HepG2 (cell line): ENCODE data around the gene BBS9. TPM values are rescaled to one million over a fixed set of nuclear protein-coding genes. Genes with fewer than 3 reads are reported as not detected.

Experiments used
- ATAC-seq: fragments of 200-7000 bp; cut with Tn5 transposase; 3 replicates; pipeline ENCODE4 v1.9.1; 2020; ENCODE audit warnings: mild to moderate bottlenecking, moderate library complexity
- BruUV-seq: library from RNA; stranded (reverse); fragments of 400-500 nt; replicated peaks from 2 replicates; lab custom pipeline; 2021; lab: Mats Ljungman, UMichigan
- CTCF ChIA-PET: fragments of 300-600 bp; formaldehyde crosslinking; extraction: SDS; loops from one replicate; lab custom pipeline; 2021; ENCODE audit warnings: low total read pairs, inconsistent platforms, low intra/inter-chr PET ratio; lab: Yijun Ruan, JAX
- POLR2A ChIA-PET: fragments of 350-600 bp; sonication (Branson Sonifier 250); formaldehyde crosslinking; loops from one replicate; lab custom pipeline; 2020; ENCODE audit warnings: antibody characterized with exemption, inconsistent platforms; lab: Yijun Ruan, JAX
- DNase-seq: peaks from one replicate; pipeline ENCODE4 v3.0.0-alpha.2; 2015; ENCODE audit warnings: low spot score
- FAIRE-seq: peaks from 3 replicates; lab custom pipeline; 2011; peaks lifted over from hg19 to GRCh38; lab: Jason Lieb, UNC
- H2AFZ ChIP-seq: one replicate; pipeline ENCODE4 v1.6.1; 2011; ENCODE audit warnings: low read length, inconsistent platforms
- H3K27ac ChIP-seq: fragments of 300-600 bp; 3 replicates; pipeline ENCODE4 v1.8.0; 2011; ENCODE audit warnings: mixed run types, mild to moderate bottlenecking, mixed read lengths, low read length, inconsistent platforms; ENCODE audit not compliant: insufficient read depth; ENCODE audit errors: extremely low read length
- H3K27me3 ChIP-seq, 2 experiments: fragments of 200-600 bp in 1 of 2; 2 replicates in 1 of 2; 3 replicates in 1 of 2; pipeline versions ENCODE4 v1.6.0 to v1.8.0; 2011; ENCODE audit warnings: low read length in 2 of 2, mild to moderate bottlenecking in 2 of 2, moderate library complexity in 2 of 2, inconsistent platforms in 1 of 2; ENCODE audit not compliant: insufficient read depth in 2 of 2, control insufficient read depth in 1 of 2
- H3K36me3 ChIP-seq, 2 experiments: fragments of 200-600 bp in 1 of 2; replicated peaks in 1 of 2; 2 replicates in 1 of 2; 3 replicates in 1 of 2; pipeline versions ENCODE4 v1.5.1 to v1.8.0; 2011; ENCODE audit warnings: low read length in 2 of 2, inconsistent platforms in 1 of 2; ENCODE audit not compliant: insufficient read depth in 2 of 2, control insufficient read depth in 1 of 2
- H3K4me1 ChIP-seq: 2 replicates; pipeline ENCODE4 v1.5.1; 2012; ENCODE audit warnings: low read length, inconsistent platforms; ENCODE audit not compliant: insufficient read depth
- H3K4me2 ChIP-seq: 2 replicates; pipeline ENCODE4 v1.6.0; 2011; ENCODE audit warnings: low read depth, low read length, inconsistent platforms
- H3K4me3 ChIP-seq, 3 experiments: fragments of 200-600 bp in 1 of 3; sonication (generic), shearing (Covaris generic) in 1 of 3; replicated peaks in 1 of 3; 2 replicates each; pipeline ENCODE4 v1.5.1; 2011 to 2016; ENCODE audit warnings: low read length in 3 of 3, inconsistent platforms in 2 of 3, low read depth in 2 of 3, mild to moderate bottlenecking in 2 of 3, control low read depth in 1 of 3, mixed read lengths in 1 of 3; ENCODE audit not compliant: insufficient read depth in 1 of 3
- H3K79me2 ChIP-seq: one replicate; pipeline ENCODE4 v1.6.1; 2011; ENCODE audit warnings: low read length, inconsistent platforms; ENCODE audit not compliant: insufficient read depth
- H3K9ac ChIP-seq: 2 replicates; pipeline ENCODE4 v1.6.0; 2011; ENCODE audit warnings: mild to moderate bottlenecking, low read depth, low read length, inconsistent platforms; ENCODE audit not compliant: insufficient read depth
- H3K9me3 ChIP-seq: 2 replicates; pipeline ENCODE4 v1.5.1; 2012; ENCODE audit warnings: mild to moderate bottlenecking, low read length
- H4K20me1 ChIP-seq: 2 replicates; pipeline ENCODE4 v1.6.0; 2011; ENCODE audit warnings: inconsistent platforms, mild to moderate bottlenecking, low read length, moderate library complexity; ENCODE audit not compliant: insufficient read depth
- CBX1 ChIP-seq: IDR thresholded peaks from one replicate; pipeline ENCODE4 v1.6.1; 2016; ENCODE audit warnings: antibody characterized with exemption, low read depth
- CEBPB ChIP-seq: IDR thresholded peaks from 2 replicates; pipeline ENCODE4 v1.6.1; 2011; ENCODE audit warnings: low read depth, low read length, improper control_type of control experiment, borderline replicate concordance
- MAFF ChIP-seq: IDR thresholded peaks from 2 replicates; pipeline ENCODE4 v1.6.1; 2011; ENCODE audit warnings: low read depth, low read length, improper control_type of control experiment
- MAFG ChIP-seq: sonication (generic); formaldehyde crosslinking; IDR thresholded peaks from 2 replicates; pipeline ENCODE4 v1.5.1; 2020; ENCODE audit warnings: mild to moderate bottlenecking, missing genetic modification reagents
- ONECUT2 ChIP-seq: sonication (generic); formaldehyde crosslinking; IDR thresholded peaks from 2 replicates; pipeline ENCODE4 v1.4.0; 2020; ENCODE audit warnings: missing genetic modification reagents
- ZNF282 ChIP-seq: fragments of 450-650 bp; IDR thresholded peaks from 2 replicates; pipeline ENCODE4 v1.6.1; 2018; ENCODE audit not compliant: partially characterized antibody
- in situ Hi-C: cut with HindIII; loops from 2 replicates; pipeline ENCODE4 v1.10.0; 2017; ENCODE audit warnings: low pct_unique_long_range_greater_than_20kb; ENCODE audit not compliant: extremely low pct_ligation_motif_present
- intact Hi-C: fragments of 100-400 bp; cut with micrococcal nuclease; formaldehyde crosslinking; loops from one replicate; pipeline ENCODE4 v1.10.0; 2022; ENCODE audit not compliant: unreplicated experiment
- polyA plus RNA-seq, 8 experiments: library from polyadenylated mRNA; depleted of rRNA in 3 of 8; stranded (reverse) in 7 of 8; unstranded in 1 of 8; fragments of >200 nt; fragmentation: Illumina TruSeq in 4 of 8; extraction: Trizol in 4 of 8; gene quantifications; 2 replicates each; pipeline versions ENCODE4 v1.2.1 to v1.2.3, GENCODE V29; 2011 to 2016; ENCODE audit warnings: low read depth in 4 of 8, missing spikeins in 1 of 8, mixed read lengths in 1 of 8; ENCODE audit not compliant: insufficient read depth in 1 of 8
- total RNA-seq, 5 experiments: library from RNA; depleted of rRNA; stranded (reverse); fragments of >200 nt; fragmentation: Illumina TruSeq; extraction: Trizol; gene quantifications; 2 replicates each; pipeline ENCODE4 v1.2.3, GENCODE V29; 2016; ENCODE audit warnings: low read depth in 1 of 5
- TF ChIP-seq, protein P1 (sequence below): sonication (generic); formaldehyde crosslinking; IDR thresholded peaks from 2 replicates; pipeline ENCODE4 v1.4.0; 2020; ENCODE audit warnings: missing genetic modification reagents

BBS9 gene
- total and polyA plus RNA-seq, 2 of the 13 experiments (the other 11 are each of a cell fraction or from before 2014, with no cell fraction given): 5.1 to 7.8 TPM

GRCh38 chr7:33590916-33591315, 461.6 kb downstream of the BBS9 start:
- in situ Hi-C loops: no loop called here
- H3K4me2 ChIP-seq: no peak overlapping the region
- no peaks in the 10 kb centered on the region for H3K79me2 ChIP-seq
- POLR2A ChIA-PET: no interaction called here
- no peak overlapping the region for H3K4me3 ChIP-seq
- no peak overlapping the region for H2AFZ ChIP-seq
- BruUV-seq: no TSS peak
- H3K27me3 ChIP-seq: no peaks in the 10 kb centered on the region
- no peaks in the 10 kb centered on the region for H3K36me3 ChIP-seq
- CTCF ChIA-PET: no interaction called here
- H3K9me3 ChIP-seq: no peaks in the 10 kb centered on the region
- no peaks in the 10 kb centered on the region for H3K4me1 ChIP-seq
- H3K27ac ChIP-seq: no peak overlapping the region
- no peak overlapping the region for H3K9ac ChIP-seq
- intact Hi-C loops: no loop called here
- FAIRE-seq (no peak), ATAC-seq (no peak), DNase-seq (no peak)
- TF ChIP-seq ONECUT2 (no peak), CBX1 (no peak), CEBPB (no peak), MAFF (no peak), MAFG (CRISPR knock-in tag) (no peak), ZNF282 (no peak)
- TF ChIP-seq, protein P1, sequence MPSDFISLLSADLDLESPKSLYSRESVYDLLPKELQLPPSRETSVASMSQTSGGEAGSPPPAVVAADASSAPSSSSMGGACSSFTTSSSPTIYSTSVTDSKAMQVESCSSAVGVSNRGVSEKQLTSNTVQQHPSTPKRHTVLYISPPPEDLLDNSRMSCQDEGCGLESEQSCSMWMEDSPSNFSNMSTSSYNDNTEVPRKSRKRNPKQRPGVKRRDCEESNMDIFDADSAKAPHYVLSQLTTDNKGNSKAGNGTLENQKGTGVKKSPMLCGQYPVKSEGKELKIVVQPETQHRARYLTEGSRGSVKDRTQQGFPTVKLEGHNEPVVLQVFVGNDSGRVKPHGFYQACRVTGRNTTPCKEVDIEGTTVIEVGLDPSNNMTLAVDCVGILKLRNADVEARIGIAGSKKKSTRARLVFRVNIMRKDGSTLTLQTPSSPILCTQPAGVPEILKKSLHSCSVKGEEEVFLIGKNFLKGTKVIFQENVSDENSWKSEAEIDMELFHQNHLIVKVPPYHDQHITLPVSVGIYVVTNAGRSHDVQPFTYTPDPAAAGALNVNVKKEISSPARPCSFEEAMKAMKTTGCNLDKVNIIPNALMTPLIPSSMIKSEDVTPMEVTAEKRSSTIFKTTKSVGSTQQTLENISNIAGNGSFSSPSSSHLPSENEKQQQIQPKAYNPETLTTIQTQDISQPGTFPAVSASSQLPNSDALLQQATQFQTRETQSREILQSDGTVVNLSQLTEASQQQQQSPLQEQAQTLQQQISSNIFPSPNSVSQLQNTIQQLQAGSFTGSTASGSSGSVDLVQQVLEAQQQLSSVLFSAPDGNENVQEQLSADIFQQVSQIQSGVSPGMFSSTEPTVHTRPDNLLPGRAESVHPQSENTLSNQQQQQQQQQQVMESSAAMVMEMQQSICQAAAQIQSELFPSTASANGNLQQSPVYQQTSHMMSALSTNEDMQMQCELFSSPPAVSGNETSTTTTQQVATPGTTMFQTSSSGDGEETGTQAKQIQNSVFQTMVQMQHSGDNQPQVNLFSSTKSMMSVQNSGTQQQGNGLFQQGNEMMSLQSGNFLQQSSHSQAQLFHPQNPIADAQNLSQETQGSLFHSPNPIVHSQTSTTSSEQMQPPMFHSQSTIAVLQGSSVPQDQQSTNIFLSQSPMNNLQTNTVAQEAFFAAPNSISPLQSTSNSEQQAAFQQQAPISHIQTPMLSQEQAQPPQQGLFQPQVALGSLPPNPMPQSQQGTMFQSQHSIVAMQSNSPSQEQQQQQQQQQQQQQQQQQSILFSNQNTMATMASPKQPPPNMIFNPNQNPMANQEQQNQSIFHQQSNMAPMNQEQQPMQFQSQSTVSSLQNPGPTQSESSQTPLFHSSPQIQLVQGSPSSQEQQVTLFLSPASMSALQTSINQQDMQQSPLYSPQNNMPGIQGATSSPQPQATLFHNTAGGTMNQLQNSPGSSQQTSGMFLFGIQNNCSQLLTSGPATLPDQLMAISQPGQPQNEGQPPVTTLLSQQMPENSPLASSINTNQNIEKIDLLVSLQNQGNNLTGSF (CRISPR knock-in tag): no peak
- H4K20me1 ChIP-seq: no peaks in the 10 kb centered on the region
